Liver (tissue), 3 donors: ENCODE results near the gene MICOS13.

ENCODE experiments used
- EGR1 ChIP-seq, 2 donors: IDR thresholded peaks; 2 replicates each; pipeline ENCODE4 v1.6.1; 2016 to 2018; ENCODE audit warnings: antibody characterized with exemption in 2 of 2, low read depth in 2 of 2
- FOXA1 ChIP-seq: IDR thresholded peaks from 2 replicates; pipeline ENCODE4 v1.6.1; 2016; ENCODE audit warnings: antibody characterized with exemption
- FOXA2 ChIP-seq: IDR thresholded peaks from 2 replicates; pipeline ENCODE4 v1.6.1; 2016; ENCODE audit warnings: antibody characterized with exemption
- GABPA ChIP-seq, 2 donors: IDR thresholded peaks in 1 of 2; conservative IDR thresholded peaks in 1 of 2; 2 replicates each; pipeline ENCODE4 v1.6.1; 2016; ENCODE audit warnings: antibody characterized with exemption in 2 of 2, mild to moderate bottlenecking in 1 of 2, moderate library complexity in 1 of 2
- JUND ChIP-seq, 2 donors: IDR thresholded peaks; 2 replicates each; pipeline ENCODE4 v1.6.1; 2016; ENCODE audit warnings: antibody characterized with exemption in 2 of 2
- MAX ChIP-seq: IDR thresholded peaks from 2 replicates; pipeline ENCODE4 v1.6.1; 2016; ENCODE audit warnings: antibody characterized with exemption
- NR2F2 ChIP-seq: IDR thresholded peaks from 2 replicates; pipeline ENCODE4 v1.6.1; 2016; ENCODE audit warnings: antibody characterized with exemption
- RAD21 ChIP-seq, 2 donors: IDR thresholded peaks; 2 replicates each; pipeline ENCODE4 v1.6.1; 2016; ENCODE audit warnings: antibody characterized with exemption in 2 of 2, mild to moderate bottlenecking in 2 of 2
- TAF1 ChIP-seq: conservative IDR thresholded peaks from 2 replicates; pipeline ENCODE4 v1.6.1; 2016; ENCODE audit warnings: antibody characterized with exemption, mild to moderate bottlenecking
- YY1 ChIP-seq: IDR thresholded peaks from 2 replicates; pipeline ENCODE4 v1.6.1; 2016; ENCODE audit warnings: antibody characterized with exemption, mild to moderate bottlenecking
- TF ChIP-seq, protein P1 (sequence below): IDR thresholded peaks from 2 replicates; pipeline ENCODE4 v1.6.1; 2016; ENCODE audit warnings: antibody characterized with exemption
- TF ChIP-seq, protein P2 (sequence below): fragments of 150-350 bp; IDR thresholded peaks from 2 replicates; pipeline ENCODE4 v1.5.1; 2017; ENCODE audit warnings: improper control_type of control experiment, low read depth, low read length; ENCODE audit not compliant: missing input control
- TF ChIP-seq, protein P3 (sequence below): IDR thresholded peaks from 2 replicates; pipeline ENCODE4 v1.6.1; 2016; ENCODE audit warnings: antibody characterized with exemption, mild to moderate bottlenecking
- TF ChIP-seq, protein P4 (sequence below): IDR thresholded peaks from 2 replicates; pipeline ENCODE4 v1.6.1; 2016; ENCODE audit warnings: antibody characterized with exemption
- donor health status: healthy.
- donor health status: healthy.

DNA sequence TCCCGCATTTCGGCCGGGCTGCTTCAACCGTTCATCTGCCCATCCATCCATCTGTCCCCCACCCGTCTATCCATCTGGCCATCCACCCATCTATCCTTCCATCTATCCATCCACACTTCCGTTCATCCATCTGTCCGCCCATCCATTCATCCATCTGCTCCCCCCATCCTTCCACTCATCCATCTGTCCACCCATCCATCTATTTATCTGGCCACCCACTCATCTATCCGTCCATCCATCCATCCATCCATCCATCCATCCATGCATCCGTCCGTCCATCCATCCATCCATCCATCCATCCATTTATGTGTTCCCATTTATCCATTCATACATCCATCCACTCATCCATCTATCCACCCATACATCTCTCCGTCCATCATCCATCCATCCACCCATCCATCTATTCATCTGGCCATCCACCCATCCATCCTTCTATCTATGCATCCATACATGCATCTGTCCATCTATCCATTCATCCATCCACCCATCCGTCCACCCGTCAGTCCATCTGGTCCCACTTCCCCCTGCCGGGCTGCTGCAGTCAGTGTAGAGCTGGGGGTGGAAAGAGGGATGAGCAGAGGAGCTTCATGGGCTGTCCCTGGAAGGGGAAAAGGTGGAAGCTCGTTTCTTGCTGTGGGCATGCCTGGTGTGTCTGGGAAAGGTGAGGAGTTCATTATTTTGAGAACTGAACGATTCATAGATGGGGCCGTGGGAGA is 1.2 kb upstream of the MICOS13 start:
- TF ChIP-seq, protein P1, sequence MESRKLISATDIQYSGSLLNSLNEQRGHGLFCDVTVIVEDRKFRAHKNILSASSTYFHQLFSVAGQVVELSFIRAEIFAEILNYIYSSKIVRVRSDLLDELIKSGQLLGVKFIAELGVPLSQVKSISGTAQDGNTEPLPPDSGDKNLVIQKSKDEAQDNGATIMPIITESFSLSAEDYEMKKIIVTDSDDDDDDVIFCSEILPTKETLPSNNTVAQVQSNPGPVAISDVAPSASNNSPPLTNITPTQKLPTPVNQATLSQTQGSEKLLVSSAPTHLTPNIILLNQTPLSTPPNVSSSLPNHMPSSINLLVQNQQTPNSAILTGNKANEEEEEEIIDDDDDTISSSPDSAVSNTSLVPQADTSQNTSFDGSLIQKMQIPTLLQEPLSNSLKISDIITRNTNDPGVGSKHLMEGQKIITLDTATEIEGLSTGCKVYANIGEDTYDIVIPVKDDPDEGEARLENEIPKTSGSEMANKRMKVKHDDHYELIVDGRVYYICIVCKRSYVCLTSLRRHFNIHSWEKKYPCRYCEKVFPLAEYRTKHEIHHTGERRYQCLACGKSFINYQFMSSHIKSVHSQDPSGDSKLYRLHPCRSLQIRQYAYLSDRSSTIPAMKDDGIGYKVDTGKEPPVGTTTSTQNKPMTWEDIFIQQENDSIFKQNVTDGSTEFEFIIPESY = no peak
- TF ChIP-seq, protein P2, sequence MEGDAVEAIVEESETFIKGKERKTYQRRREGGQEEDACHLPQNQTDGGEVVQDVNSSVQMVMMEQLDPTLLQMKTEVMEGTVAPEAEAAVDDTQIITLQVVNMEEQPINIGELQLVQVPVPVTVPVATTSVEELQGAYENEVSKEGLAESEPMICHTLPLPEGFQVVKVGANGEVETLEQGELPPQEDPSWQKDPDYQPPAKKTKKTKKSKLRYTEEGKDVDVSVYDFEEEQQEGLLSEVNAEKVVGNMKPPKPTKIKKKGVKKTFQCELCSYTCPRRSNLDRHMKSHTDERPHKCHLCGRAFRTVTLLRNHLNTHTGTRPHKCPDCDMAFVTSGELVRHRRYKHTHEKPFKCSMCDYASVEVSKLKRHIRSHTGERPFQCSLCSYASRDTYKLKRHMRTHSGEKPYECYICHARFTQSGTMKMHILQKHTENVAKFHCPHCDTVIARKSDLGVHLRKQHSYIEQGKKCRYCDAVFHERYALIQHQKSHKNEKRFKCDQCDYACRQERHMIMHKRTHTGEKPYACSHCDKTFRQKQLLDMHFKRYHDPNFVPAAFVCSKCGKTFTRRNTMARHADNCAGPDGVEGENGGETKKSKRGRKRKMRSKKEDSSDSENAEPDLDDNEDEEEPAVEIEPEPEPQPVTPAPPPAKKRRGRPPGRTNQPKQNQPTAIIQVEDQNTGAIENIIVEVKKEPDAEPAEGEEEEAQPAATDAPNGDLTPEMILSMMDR = no peak
- TF ChIP-seq EGR1 (IDR thresholded peaks at IDR 0.05; ENCODE audit: low read depth in 2 of 2) (no peak), FOXA2 (no peak), GABPA (IDR thresholded peaks at IDR 0.05 in 1 of 2, conservative IDR thresholded peaks at IDR 0.05 in 1 of 2) (no peak), TAF1 (no peak), YY1 (no peak), JUND (IDR thresholded peaks at IDR 0.05) (no peak), RAD21 (IDR thresholded peaks at IDR 0.05) (no peak), FOXA1 (no peak), MAX (no peak), NR2F2 (no peak)
- TF ChIP-seq, protein P3, sequence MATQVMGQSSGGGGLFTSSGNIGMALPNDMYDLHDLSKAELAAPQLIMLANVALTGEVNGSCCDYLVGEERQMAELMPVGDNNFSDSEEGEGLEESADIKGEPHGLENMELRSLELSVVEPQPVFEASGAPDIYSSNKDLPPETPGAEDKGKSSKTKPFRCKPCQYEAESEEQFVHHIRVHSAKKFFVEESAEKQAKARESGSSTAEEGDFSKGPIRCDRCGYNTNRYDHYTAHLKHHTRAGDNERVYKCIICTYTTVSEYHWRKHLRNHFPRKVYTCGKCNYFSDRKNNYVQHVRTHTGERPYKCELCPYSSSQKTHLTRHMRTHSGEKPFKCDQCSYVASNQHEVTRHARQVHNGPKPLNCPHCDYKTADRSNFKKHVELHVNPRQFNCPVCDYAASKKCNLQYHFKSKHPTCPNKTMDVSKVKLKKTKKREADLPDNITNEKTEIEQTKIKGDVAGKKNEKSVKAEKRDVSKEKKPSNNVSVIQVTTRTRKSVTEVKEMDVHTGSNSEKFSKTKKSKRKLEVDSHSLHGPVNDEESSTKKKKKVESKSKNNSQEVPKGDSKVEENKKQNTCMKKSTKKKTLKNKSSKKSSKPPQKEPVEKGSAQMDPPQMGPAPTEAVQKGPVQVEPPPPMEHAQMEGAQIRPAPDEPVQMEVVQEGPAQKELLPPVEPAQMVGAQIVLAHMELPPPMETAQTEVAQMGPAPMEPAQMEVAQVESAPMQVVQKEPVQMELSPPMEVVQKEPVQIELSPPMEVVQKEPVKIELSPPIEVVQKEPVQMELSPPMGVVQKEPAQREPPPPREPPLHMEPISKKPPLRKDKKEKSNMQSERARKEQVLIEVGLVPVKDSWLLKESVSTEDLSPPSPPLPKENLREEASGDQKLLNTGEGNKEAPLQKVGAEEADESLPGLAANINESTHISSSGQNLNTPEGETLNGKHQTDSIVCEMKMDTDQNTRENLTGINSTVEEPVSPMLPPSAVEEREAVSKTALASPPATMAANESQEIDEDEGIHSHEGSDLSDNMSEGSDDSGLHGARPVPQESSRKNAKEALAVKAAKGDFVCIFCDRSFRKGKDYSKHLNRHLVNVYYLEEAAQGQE = no peak
- TF ChIP-seq, protein P4, sequence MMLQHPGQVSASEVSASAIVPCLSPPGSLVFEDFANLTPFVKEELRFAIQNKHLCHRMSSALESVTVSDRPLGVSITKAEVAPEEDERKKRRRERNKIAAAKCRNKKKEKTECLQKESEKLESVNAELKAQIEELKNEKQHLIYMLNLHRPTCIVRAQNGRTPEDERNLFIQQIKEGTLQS = no peak
